Measurements from ENCODE around the gene ARID1B. TPM values are rescaled to one million over a fixed set of nuclear protein-coding genes. Genes with fewer than 3 reads are reported as not detected.

ARID1B gene
- total RNA-seq, 1 experiment from 2014 or later: 91.7 TPM

- no peaks in the 10 kb centered on the region for H3K9me3 ChIP-seq (ENCODE audit: control insufficient read depth, insufficient read depth, low read depth, low read length)
- intact Hi-C loops (cut with micrococcal nuclease; ENCODE audit: unreplicated experiment) (no loop called here), in situ Hi-C loops (cut with HindIII; ENCODE audit: low pct_unique_long_range_greater_than_20kb, low sequenced_read_pairs) (no loop called here)
- DNase-seq (ENCODE audit: low read depth, low spot score): no peak
- CTCF ChIA-PET: no interaction called here
- H3K36me3 ChIP-seq (ENCODE audit: control insufficient read depth, insufficient read depth, low read length): no peaks in the 10 kb centered on the region
- H3K4me3 ChIP-seq (ENCODE audit: low read depth in 2 of 2, low read length in 2 of 2): no peak overlapping the region
- H3K27me3 ChIP-seq (ENCODE audit: control insufficient read depth, insufficient read depth, low read length): no peaks in the 10 kb centered on the region
- peaks cover 10% of the 10 kb centered on the region; the same call in 1 of the 2 replicates for H3K4me1 ChIP-seq (ENCODE audit: control insufficient read depth, insufficient read depth, low read length)
- H3K27ac ChIP-seq (ENCODE audit: low read length): peak overlapping the region; percentile 31; the same call in 1 of the 2 replicates
- peak; percentile 91 for ATAC-seq
- TF ChIP-seq TCF7L2 (IDR thresholded peaks at IDR 0.05; ENCODE audit: low read depth, low read length) (peak; percentile 81), POLR2AphosphoS5 (IDR thresholded peaks at IDR 0.05; ENCODE audit: low read depth, low read length) (no peak; the same call in 1 of the 2 replicates), SIN3A (IDR thresholded peaks at IDR 0.05; ENCODE audit: borderline replicate concordance, insufficient read depth, low read depth, low read length) (no peak), REST (IDR thresholded peaks at IDR 0.05; ENCODE audit: insufficient read depth in 1 of 2, low read depth in 2 of 2, low read length in 1 of 2) (no peak)
- POLR2A ChIA-PET: no interaction called here
- BruUV-seq (replicated peaks): no TSS peak
These were observed 16.8 kb upstream of the ARID1B start for GRCh38 chr6:156760377-156760776.

- BruUV-seq (replicated peaks): no TSS peak
These were observed 14.6 kb upstream of the ARID1B start for GRCh38 chr6:156762547-156762946.

More at GRCh38 chr6:156762547-156762946, 14.6 kb upstream of the ARID1B start:
- Histone ChIP-seq H3K36me3 (ENCODE audit: control insufficient read depth, insufficient read depth, low read length) (no peaks in the 10 kb centered on the region), H3K27ac (ENCODE audit: low read length) (no peak overlapping the region), H3K27me3 (ENCODE audit: control insufficient read depth, insufficient read depth, low read length) (no peaks in the 10 kb centered on the region), H3K9me3 (ENCODE audit: control insufficient read depth, insufficient read depth, low read depth, low read length) (no peaks in the 10 kb centered on the region), H3K4me1 (ENCODE audit: control insufficient read depth, insufficient read depth, low read length) (peaks cover 10% of the 10 kb centered on the region; the same call in 1 of the 2 replicates), H3K4me3 (ENCODE audit: low read depth in 2 of 2, low read length in 2 of 2) (no peak overlapping the region)
- DNase-seq (ENCODE audit: low read depth, low spot score) (no peak), ATAC-seq (no peak)
- ChIA-PET CTCF (no interaction called here), POLR2A (no interaction called here)
- intact Hi-C loops (cut with micrococcal nuclease; ENCODE audit: unreplicated experiment): no loop called here
- no peak for TF ChIP-seq REST (IDR thresholded peaks at IDR 0.05; ENCODE audit: insufficient read depth in 1 of 2, low read depth in 2 of 2, low read length in 1 of 2)
- in situ Hi-C loops (cut with HindIII; ENCODE audit: low pct_unique_long_range_greater_than_20kb, low sequenced_read_pairs): no loop called here
